Caco-2 (cell line): ENCODE measurements around the gene ZNF497. TPM values are rescaled to one million over a fixed set of nuclear protein-coding genes. Genes with fewer than 3 reads are reported as not detected.

Experiments used
- BruUV-seq: library from RNA; stranded (reverse); fragments of 400-500 nt; replicated peaks from 2 replicates; lab custom pipeline; 2021; lab: Mats Ljungman, UMichigan
- CTCF ChIA-PET: fragments of 300-600 bp; sonication (Branson Sonifier 250); formaldehyde crosslinking; loops from one replicate; lab custom pipeline; 2022; ENCODE audit warnings: antibody characterized with exemption; lab: Charles Lee
- POLR2A ChIA-PET: fragments of 300-600 bp; sonication (Branson Sonifier 250); formaldehyde crosslinking; loops from one replicate; lab custom pipeline; 2022; ENCODE audit warnings: antibody characterized with exemption; lab: Charles Lee
- DNase-seq, 2 experiments: peaks; one replicate each; pipeline versions ENCODE4 v3.0.0 to v3.0.0-alpha.2; 2020 to 2022
- H3K27me3 ChIP-seq: replicated peaks from 2 replicates; pipeline ENCODE4 v1.6.0; 2011; ENCODE audit warnings: low read length; ENCODE audit not compliant: control insufficient read depth, insufficient read depth
- H3K36me3 ChIP-seq: 2 replicates; pipeline ENCODE4 v1.5.1; 2011; ENCODE audit warnings: low read length; ENCODE audit not compliant: control insufficient read depth, insufficient read depth
- H3K4me1 ChIP-seq: fragments of 250-450 bp; sonication (Bioruptor Pico); 2 replicates; pipeline ENCODE4 v1.5.1; 2020; ENCODE audit warnings: mild to moderate bottlenecking
- H3K4me3 ChIP-seq: 2 replicates; pipeline ENCODE4 v1.5.1; 2011; ENCODE audit warnings: low read depth, mild to moderate bottlenecking, control low read depth, low read length
- H3K9me3 ChIP-seq: fragments of 250-450 bp; sonication (Bioruptor Pico); 2 replicates; pipeline ENCODE4 v1.5.1; 2020; ENCODE audit warnings: mild to moderate bottlenecking, moderate library complexity
- H3K27ac Mint-ChIP-seq: one replicate; pipeline ENCODE4 v1.8.0; 2022; ENCODE audit warnings: mixed read lengths; ENCODE audit not compliant: unreplicated experiment
- H3K27me3 Mint-ChIP-seq: one replicate; pipeline ENCODE4 v1.8.0; 2022; ENCODE audit warnings: mixed read lengths; ENCODE audit not compliant: insufficient read depth, unreplicated experiment
- H3K36me3 Mint-ChIP-seq: one replicate; pipeline ENCODE4 v1.8.0; 2022; ENCODE audit warnings: mild to moderate bottlenecking, mixed read lengths; ENCODE audit not compliant: insufficient read depth, unreplicated experiment
- H3K4me1 Mint-ChIP-seq: one replicate; pipeline ENCODE4 v1.8.0; 2022; ENCODE audit warnings: low read depth, mixed read lengths; ENCODE audit not compliant: unreplicated experiment
- H3K4me3 Mint-ChIP-seq: one replicate; pipeline ENCODE4 v1.8.0; 2022; ENCODE audit warnings: mild to moderate bottlenecking, moderate library complexity, mixed read lengths; ENCODE audit not compliant: unreplicated experiment
- H3K9me3 Mint-ChIP-seq: one replicate; pipeline ENCODE4 v1.8.0; 2022; ENCODE audit warnings: mixed read lengths; ENCODE audit not compliant: unreplicated experiment
- CTCF ChIP-seq, 2 experiments: fragments of 200-600 bp in 1 of 2; IDR thresholded peaks; 1 replicate in 1 of 2; 2 replicates in 1 of 2; pipeline versions ENCODE4 v1.5.1 to v1.8.0; 2011 to 2022; ENCODE audit warnings: antibody characterized with exemption in 1 of 2, control low read depth in 1 of 2, inconsistent platforms in 1 of 2, low read depth in 1 of 2, low read length in 1 of 2, mild to moderate bottlenecking in 1 of 2, moderate library complexity in 1 of 2; ENCODE audit not compliant: insufficient read depth in 1 of 2, severe bottlenecking in 1 of 2, unreplicated experiment in 1 of 2
- intact Hi-C: fragments of 100-400 bp; cut with micrococcal nuclease; formaldehyde crosslinking; loops from one replicate; pipeline ENCODE4 v1.10.0; 2022; ENCODE audit not compliant: unreplicated experiment
- total RNA-seq: library from RNA; stranded (reverse); gene quantifications from 2 replicates; pipeline ENCODE4 v1.2.3, GENCODE V29; 2022

The ZNF497 gene
- total RNA-seq, 1 experiment from 2014 or later: 1.7 TPM

DNA sequence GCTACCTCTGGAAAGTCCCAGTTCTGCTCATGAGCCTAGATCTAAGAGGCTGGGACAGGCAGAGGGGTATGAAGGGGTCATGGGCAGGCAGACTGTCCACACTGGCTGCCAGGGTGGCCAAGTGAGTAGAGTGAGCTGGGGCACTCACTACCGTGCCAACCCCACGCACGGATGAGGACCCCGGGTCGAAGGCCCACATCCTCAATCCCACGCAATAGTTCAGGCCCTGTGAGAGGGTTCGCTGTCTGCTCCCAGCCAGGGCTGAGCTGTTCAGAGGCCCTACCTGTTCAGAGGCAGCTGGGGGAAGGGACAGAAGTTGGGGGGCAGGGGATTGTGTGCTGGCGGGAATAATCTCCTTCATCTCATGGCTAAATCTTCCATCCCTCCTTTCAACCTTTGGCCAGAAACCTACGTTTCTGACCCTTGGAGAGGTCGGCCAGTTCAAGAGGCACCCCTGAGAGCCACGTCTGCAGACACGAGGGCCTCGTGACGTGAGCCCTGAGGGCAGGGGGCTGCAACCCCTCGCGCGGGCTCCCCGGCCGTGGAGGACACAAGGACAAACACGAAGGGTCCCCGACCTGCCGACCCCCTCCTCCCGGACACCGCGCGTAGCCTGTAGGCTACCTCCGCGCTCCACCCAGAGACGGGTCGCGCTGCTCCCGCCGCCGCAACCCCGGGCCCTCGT, 23.5 kb upstream of the ZNF497 start:
- TSS peak; percentile 72 for BruUV-seq
- CTCF ChIA-PET: no interaction called here

GRCh38 chr19:58385313-58385890, 22.9 kb upstream of the ZNF497 start:
- POLR2A ChIA-PET: interaction anchor here (0.6 to 1.0 kb wide), 2 partner anchors 23 to 81 kb away, joined by 3 to 6 read pairs; partner anchors contain the start of gene ZNF497

More for the DNA sequence above, 23.5 kb upstream of the ZNF497 start:
- intact Hi-C loops: loop anchor here (2.0 kb wide), 2 partner anchors 113 to 133 kb away; partner anchors contain the start of gene ZBTB45
- no peak for TF ChIP-seq CTCF (IDR thresholded peaks at IDR 0.05; ENCODE audit: insufficient read depth in 1 of 2, low read depth in 1 of 2, low read length in 1 of 2, severe bottlenecking in 1 of 2, unreplicated experiment in 1 of 2)
- H3K36me3 ChIP-seq: peaks cover 1% of the 10 kb centered on the region; the same call in 1 of the 2 replicates
- Mint-ChIP-seq H3K4me3 (peak overlapping the region; percentile 85), H3K27me3 (no peaks in the 10 kb centered on the region), H3K9me3 (no peaks in the 10 kb centered on the region), H3K36me3 (peaks cover 58% of the 10 kb centered on the region), H3K4me1 (peaks cover 12% of the 10 kb centered on the region), H3K27ac (peak overlapping the region; percentile 96)
- POLR2A ChIA-PET: interaction anchor here (0.6 to 1.0 kb wide), 2 partner anchors 23 to 81 kb away, joined by 3 to 6 read pairs; partner anchors contain the start of gene ZNF497
- DNase-seq: no peak
- H3K27me3 ChIP-seq: no peaks in the 10 kb centered on the region
- no peaks in the 10 kb centered on the region for H3K9me3 ChIP-seq
- H3K4me1 ChIP-seq: peaks cover 18% of the 10 kb centered on the region
- H3K4me3 ChIP-seq: peak overlapping the region; percentile 79

More at GRCh38 chr19:58385313-58385890, 22.9 kb upstream of the ZNF497 start:
- Mint-ChIP-seq H3K27ac (peak overlapping the region; percentile 96), H3K4me3 (peak overlapping the region; percentile 85), H3K27me3 (no peaks in the 10 kb centered on the region), H3K36me3 (peaks cover 58% of the 10 kb centered on the region), H3K9me3 (no peaks in the 10 kb centered on the region), H3K4me1 (peaks cover 12% of the 10 kb centered on the region)
- no peaks in the 10 kb centered on the region for H3K27me3 ChIP-seq
- peaks cover 18% of the 10 kb centered on the region for H3K4me1 ChIP-seq
- no peak for TF ChIP-seq CTCF (IDR thresholded peaks at IDR 0.05; ENCODE audit: insufficient read depth in 1 of 2, low read depth in 1 of 2, low read length in 1 of 2, severe bottlenecking in 1 of 2, unreplicated experiment in 1 of 2)
- intact Hi-C loops: no loop called here
- no TSS peak for BruUV-seq
- H3K36me3 ChIP-seq: 0 out of 2 replicates have a peak, but pooled peaks cover 1% of the 10 kb centered on the region
- H3K9me3 ChIP-seq: no peaks in the 10 kb centered on the region
- H3K4me3 ChIP-seq: peak overlapping the region; percentile 79
- DNase-seq: no peak
- CTCF ChIA-PET: no interaction called here
